SHP77 treated with DMSO at 0.1 percent for 48 hours (cell line): ENCODE results near the gene PROSER3.

ENCODE experiments used
- DNase-seq: peaks from one replicate; lab custom pipeline; 2025; lab: John Stamatoyannopoulos, UW

Gene PROSER3

GRCh38 chr19:35776102-35776788 lies 18.3 kb downstream of the PROSER3 start:
- no peak for DNase-seq

- DNase-seq, result no peak
These were observed 19.3 kb downstream of the PROSER3 start for GRCh38 chr19:35777086-35777841.

- DNase-seq, result no peak
These were observed 20.0 kb downstream of the PROSER3 start for GRCh38 chr19:35777961-35778360.

- DNase-seq, result no peak
These were observed 21.1 kb downstream of the PROSER3 start for GRCh38 chr19:35779033-35779432.

- no peak for DNase-seq
These were observed 22.1 kb downstream of the PROSER3 start for GRCh38 chr19:35780058-35780457.

- no peak for DNase-seq
These were observed 22.7 kb downstream of the PROSER3 start for GRCh38 chr19:35780717-35781116.

- DNase-seq, result no peak
These were observed 23.7 kb downstream of the PROSER3 start for GRCh38 chr19:35781650-35782049.

GRCh38 chr19:35782589-35782988 lies 24.6 kb downstream of the PROSER3 start:
- no peak for DNase-seq

GRCh38 chr19:35783469-35784434 lies 25.8 kb downstream of the PROSER3 start:
- no peak for DNase-seq

- no peak for DNase-seq
These were observed 26.7 kb downstream of the PROSER3 start for GRCh38 chr19:35784503-35785338.

GRCh38 chr19:35785339-35785627 lies 27.3 kb downstream of the PROSER3 start:
- no peak for DNase-seq

GRCh38 chr19:35786299-35787160 lies 28.6 kb downstream of the PROSER3 start:
- DNase-seq, result no peak

- no peak for DNase-seq
These were observed 29.3 kb downstream of the PROSER3 start for GRCh38 chr19:35787227-35787799.

GRCh38 chr19:35788205-35788960 lies 30.4 kb downstream of the PROSER3 start:
- DNase-seq, result no peak

- no peak for DNase-seq
These were observed 31.4 kb downstream of the PROSER3 start for GRCh38 chr19:35789195-35789977.

- no peak for DNase-seq
These were observed 32.3 kb downstream of the PROSER3 start for GRCh38 chr19:35789978-35790944.

GRCh38 chr19:35790981-35791813 lies 33.2 kb downstream of the PROSER3 start:
- peak; percentile 25 for DNase-seq
